H9 (cell line): Measurements from ENCODE around the gene ACKR1. TPM values are rescaled to one million over a fixed set of nuclear protein-coding genes. Genes with fewer than 3 reads are reported as not detected.

Source experiments
- DNase-seq: peaks from one replicate; pipeline ENCODE4 v3.0.0-alpha.2; 2017
- H2AFZ ChIP-seq: one replicate; pipeline ENCODE4 v1.6.1; 2013; ENCODE audit warnings: mild to moderate bottlenecking, low read length, control low read depth, moderate library complexity
- H2AK5ac ChIP-seq: 2 replicates; pipeline ENCODE4 v1.6.1; 2013; ENCODE audit warnings: low read length, control low read depth, mixed read lengths; ENCODE audit not compliant: insufficient read length
- H2BK120ac ChIP-seq: one replicate; pipeline ENCODE4 v1.6.1; 2013; ENCODE audit warnings: low read depth, mild to moderate bottlenecking, low read length, control low read depth, inconsistent platforms; ENCODE audit not compliant: poor library complexity, severe bottlenecking
- H2BK12ac ChIP-seq: 2 replicates; pipeline ENCODE4 v1.6.1; 2013; ENCODE audit warnings: low read length, control low read depth, mixed read lengths, low read depth; ENCODE audit not compliant: insufficient read length
- H2BK15ac ChIP-seq: 2 replicates; pipeline ENCODE4 v1.6.1; 2013; ENCODE audit warnings: low read depth, low read length, control low read depth
- H2BK20ac ChIP-seq: one replicate; pipeline ENCODE4 v1.6.1; 2013; ENCODE audit warnings: low read depth, mild to moderate bottlenecking, low read length, control low read depth, inconsistent platforms; ENCODE audit not compliant: poor library complexity, severe bottlenecking
- H2BK5ac ChIP-seq: 2 replicates; pipeline ENCODE4 v1.6.1; 2013; ENCODE audit warnings: low read length, control low read depth, mixed read lengths; ENCODE audit not compliant: insufficient read length
- H3K14ac ChIP-seq: 2 replicates; pipeline ENCODE4 v1.6.1; 2013; ENCODE audit warnings: low read length, control low read depth; ENCODE audit not compliant: insufficient read depth
- H3K18ac ChIP-seq: 2 replicates; pipeline ENCODE4 v1.6.1; 2013; ENCODE audit warnings: low read depth, mild to moderate bottlenecking, mixed read lengths, low read length, control low read depth; ENCODE audit not compliant: insufficient read length
- H3K23ac ChIP-seq: 2 replicates; pipeline ENCODE4 v1.6.1; 2013; ENCODE audit warnings: low read length, control low read depth, mixed read lengths, low read depth; ENCODE audit not compliant: insufficient read length
- H3K23me2 ChIP-seq: 2 replicates; pipeline ENCODE4 v1.6.1; 2013; ENCODE audit warnings: low read depth, mild to moderate bottlenecking, mixed read lengths, low read length, control low read depth; ENCODE audit not compliant: insufficient read length, poor library complexity, severe bottlenecking
- H3K27ac ChIP-seq: 2 replicates; pipeline ENCODE4 v1.5.1; 2013; ENCODE audit warnings: low read length, control low read depth, mixed read lengths, low read depth; ENCODE audit not compliant: insufficient read length
- H3K27me3 ChIP-seq: 2 replicates; pipeline ENCODE4 v1.6.1; 2013; ENCODE audit warnings: low read length, control low read depth, inconsistent platforms; ENCODE audit not compliant: insufficient read depth
- H3K4ac ChIP-seq: 2 replicates; pipeline ENCODE4 v1.6.1; 2013; ENCODE audit warnings: low read depth, mild to moderate bottlenecking, control low read depth, inconsistent platforms, low read length, moderate library complexity
- H3K4me1 ChIP-seq: 2 replicates; pipeline ENCODE4 v1.6.1; 2013; ENCODE audit warnings: low read length, control low read depth, inconsistent platforms; ENCODE audit not compliant: insufficient read depth
- H3K4me2 ChIP-seq: 2 replicates; pipeline ENCODE4 v1.6.1; 2013; ENCODE audit warnings: low read length, control low read depth, mixed read lengths; ENCODE audit not compliant: insufficient read length, insufficient read depth
- H3K56ac ChIP-seq: 2 replicates; pipeline ENCODE4 v1.6.1; 2013; ENCODE audit warnings: low read depth, mild to moderate bottlenecking, mixed read lengths, low read length, control low read depth; ENCODE audit not compliant: insufficient read length
- H3K79me1 ChIP-seq: 2 replicates; pipeline ENCODE4 v1.6.1; 2013; ENCODE audit warnings: low read depth, mild to moderate bottlenecking, moderate library complexity, low read length, control low read depth, inconsistent platforms; ENCODE audit not compliant: insufficient read depth, poor library complexity, severe bottlenecking
- H3K79me2 ChIP-seq: 2 replicates; pipeline ENCODE4 v1.6.1; 2013; ENCODE audit warnings: low read length, control low read depth, inconsistent platforms; ENCODE audit not compliant: insufficient read depth
- H3K9ac ChIP-seq: 2 replicates; pipeline ENCODE4 v1.6.1; 2013; ENCODE audit warnings: low read length, control low read depth, mixed read lengths; ENCODE audit not compliant: insufficient read length; ENCODE audit errors: extremely low read depth
- H3K9me3 ChIP-seq: one replicate; pipeline ENCODE4 v1.6.1; 2013; ENCODE audit warnings: low read depth, low read length, inconsistent platforms; ENCODE audit not compliant: control insufficient read depth
- H3T11ph ChIP-seq: one replicate; pipeline ENCODE4 v1.6.1; 2013; ENCODE audit warnings: mild to moderate bottlenecking, low read length, control low read depth, inconsistent platforms
- H4K20me1 ChIP-seq: one replicate; pipeline ENCODE4 v1.6.1; 2013; ENCODE audit not compliant: control insufficient read depth, insufficient read length, insufficient read depth
- H4K5ac ChIP-seq: 2 replicates; pipeline ENCODE4 v1.6.1; 2013; ENCODE audit warnings: low read depth, mild to moderate bottlenecking, mixed read lengths, low read length, control low read depth; ENCODE audit not compliant: insufficient read length
- H4K8ac ChIP-seq: replicated peaks from 2 replicates; pipeline ENCODE4 v1.6.1; 2013; ENCODE audit warnings: low read length, control low read depth, mixed read lengths, low read depth; ENCODE audit not compliant: insufficient read length
- H4K91ac ChIP-seq: 2 replicates; pipeline ENCODE4 v1.6.1; 2013; ENCODE audit warnings: low read depth, mild to moderate bottlenecking, moderate library complexity, mixed read lengths, low read length, control low read depth; ENCODE audit not compliant: insufficient read length
- H3K27ac Mint-ChIP-seq, 3 experiments: 2 replicates in 2 of 3; 3 replicates in 1 of 3; pipeline ENCODE4 v1.8.0; 2020 to 2021; ENCODE audit warnings: mixed read lengths in 3 of 3, mild to moderate bottlenecking in 1 of 3, moderate library complexity in 1 of 3
- H3K27me3 Mint-ChIP-seq: 2 replicates; pipeline ENCODE4 v1.8.0; 2021; ENCODE audit warnings: low read depth, mild to moderate bottlenecking, moderate library complexity, mixed read lengths
- H3K36me3 Mint-ChIP-seq, 3 experiments: 2 replicates in 2 of 3; 3 replicates in 1 of 3; pipeline ENCODE4 v1.8.0; 2020 to 2021; ENCODE audit warnings: low read depth in 3 of 3, mixed read lengths in 3 of 3; ENCODE audit not compliant: insufficient read depth in 1 of 3
- H3K4me1 Mint-ChIP-seq, 2 experiments: 2 replicates each; pipeline ENCODE4 v1.8.0; 2020; ENCODE audit warnings: mixed read lengths in 2 of 2
- H3K4me3 Mint-ChIP-seq, 2 experiments: 2 replicates in 1 of 2; 3 replicates in 1 of 2; pipeline ENCODE4 v1.8.0; 2020 to 2021; ENCODE audit warnings: mild to moderate bottlenecking in 2 of 2, mixed read lengths in 2 of 2, moderate library complexity in 1 of 2
- H3K9me3 Mint-ChIP-seq, 2 experiments: 2 replicates in 1 of 2; 3 replicates in 1 of 2; pipeline ENCODE4 v1.8.0; 2020; ENCODE audit warnings: mild to moderate bottlenecking in 2 of 2, mixed read lengths in 2 of 2, moderate library complexity in 1 of 2
- CTCF ChIP-seq: fragments of 200-600 bp; sonication (generic); conservative IDR thresholded peaks from 3 replicates; pipeline ENCODE4 v1.8.0; 2021; ENCODE audit warnings: antibody characterized with exemption, mild to moderate bottlenecking
- WGBS: extraction: QIAGEN DNeasy Blood & Tissue Kit; methylation state at CpG from one replicate; pipeline ENCODE4 v1.1.7; 2013; ENCODE audit warnings: missing lambda C conversion rate, low lambda C conversion rate, mixed read lengths; ENCODE audit not compliant: insufficient read length; ENCODE audit errors: extremely low coverage; 5-methylcytosine and 5-hydroxymethylcytosine counted together
- total RNA-seq: library from RNA; stranded (reverse); gene quantifications from 2 replicates; pipeline ENCODE4 v1.2.1, GENCODE V29; 2021

The ACKR1 gene
- total RNA-seq, 1 experiment from 2014 or later: 0.26 TPM

- Histone ChIP-seq H3K23me2 (no peaks in the 10 kb centered on the region), H2BK15ac (no peak overlapping the region), H3K9me3 (no peaks in the 10 kb centered on the region), H2BK5ac (no peak overlapping the region), H3T11ph (no peak overlapping the region), H3K18ac (no peak overlapping the region), H3K4me2 (no peak overlapping the region), H2BK12ac (no peak overlapping the region), H2AK5ac (no peak overlapping the region), H4K5ac (no peak overlapping the region), H3K14ac (no peak overlapping the region; the same call in 1 of the 2 replicates), H3K79me2 (no peaks in the 10 kb centered on the region), H3K9ac (no peak overlapping the region), H3K56ac (no peak overlapping the region), H2BK20ac (no peak overlapping the region), H3K4ac (no peak overlapping the region), H3K27me3 (no peaks in the 10 kb centered on the region), H3K27ac (no peak overlapping the region), H3K23ac (no peak overlapping the region), H3K79me1 (no peaks in the 10 kb centered on the region), H4K8ac (no peak overlapping the region), H2BK120ac (no peak overlapping the region), H3K4me1 (no peaks in the 10 kb centered on the region), H4K20me1 (no peaks in the 10 kb centered on the region), H2AFZ (no peak overlapping the region), H4K91ac (no peak overlapping the region)
- no peaks in the 10 kb centered on the region for H3K36me3 Mint-ChIP-seq
- no peak for TF ChIP-seq CTCF
- 0 out of 7 replicates have a peak overlapping the region, but pooled peaks of 1 of the 3 experiments have one; percentile 37 for H3K27ac Mint-ChIP-seq
- peaks cover 2 to 5% of the 10 kb centered on the region in 2 experiments; a peak in 1 of 4 replicates for H3K4me1 Mint-ChIP-seq
- H3K4me3 Mint-ChIP-seq: no peak overlapping the region
- H3K9me3 Mint-ChIP-seq: no peaks in the 10 kb centered on the region
- H3K27me3 Mint-ChIP-seq: peaks cover 5% of the 10 kb centered on the region; the same call in 1 of the 2 replicates
- DNase-seq: no peak
- no CpG with 5 or more reads among the region's 8 CpGs for WGBS
Measured at GRCh38 chr1:159229260-159229885, 24.7 kb downstream of the ACKR1 start.
